ENCODE results near the gene GNA12.
"Not testable (repeated sequence)": the region's sequence is repeated elsewhere in the genome, so short reads cannot be mapped to it uniquely, and the experiment has no call there.

Gene GNA12

DNA sequence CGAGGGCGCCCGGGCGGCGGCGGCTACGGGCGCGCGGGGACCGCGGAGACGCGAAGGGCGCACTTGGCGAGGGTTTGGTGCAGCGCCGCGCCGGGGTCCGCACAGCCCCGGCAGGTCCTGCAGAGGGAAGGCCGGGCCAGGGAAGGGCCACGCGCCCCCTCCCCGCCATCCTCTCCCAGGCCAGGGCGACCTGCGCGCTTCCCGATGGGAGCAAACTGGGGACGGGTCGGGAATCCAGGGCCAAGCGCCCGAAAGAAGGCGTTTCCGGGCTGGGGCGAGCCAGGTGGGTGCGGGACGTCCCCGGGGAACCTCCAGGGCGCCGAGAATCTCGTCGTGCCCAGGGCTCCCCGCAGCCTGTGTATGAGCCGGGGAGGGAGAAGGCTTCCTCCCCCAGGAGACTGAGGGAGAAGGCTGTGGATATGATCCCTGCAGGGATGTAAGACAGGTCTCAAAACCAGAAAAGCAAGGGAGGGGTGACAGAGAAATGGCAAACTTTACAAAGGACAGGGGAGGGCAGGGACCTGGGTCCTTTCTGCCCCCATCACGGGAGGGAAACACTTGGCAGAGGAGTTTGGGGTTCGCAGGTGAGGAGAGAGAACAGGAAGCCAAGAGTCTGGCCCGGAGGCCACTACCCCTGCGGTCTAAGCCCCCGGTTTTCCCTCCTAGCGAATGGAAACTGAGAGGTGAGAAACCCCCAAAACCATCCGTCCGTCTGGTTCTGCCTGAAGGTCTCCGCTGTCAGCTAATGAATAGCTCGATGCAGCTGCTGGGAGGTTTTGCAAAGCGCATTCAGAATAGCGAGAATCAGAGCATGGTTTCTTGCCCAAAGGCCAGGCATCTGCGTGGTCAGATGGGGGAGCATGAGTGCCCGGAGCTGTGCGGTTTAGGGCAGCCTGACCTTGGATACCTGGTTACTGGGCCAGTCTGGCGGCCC lies 155.4 kb downstream of the GNA12 start:
- no peak for DNase-seq

DNA sequence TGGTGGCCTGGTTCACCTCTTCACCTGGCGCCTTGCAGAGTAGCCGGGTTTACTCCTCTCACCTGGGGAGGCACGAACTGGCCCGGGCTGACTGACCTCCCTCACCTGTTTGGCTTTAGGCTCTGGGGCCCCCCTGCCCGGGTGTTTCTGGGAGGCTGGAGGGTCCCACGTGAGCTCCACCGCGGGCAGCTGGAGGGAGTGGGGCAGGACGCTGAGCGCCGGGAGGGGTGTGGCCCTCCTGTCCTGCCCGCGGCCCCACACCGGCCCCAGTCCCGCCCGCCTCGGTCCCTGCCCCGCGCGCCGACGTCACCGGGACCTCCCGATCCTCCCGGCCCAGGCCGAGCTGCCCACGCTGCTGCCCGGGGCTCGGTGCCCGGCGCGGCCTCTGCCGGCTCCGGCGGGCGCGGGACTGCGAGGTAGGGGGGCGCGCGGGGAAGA lies 156.2 kb downstream of the GNA12 start, which contains the start of gene AMZ1:
AMZ1 (plus strand) TSS at position 322 of the 438 bp plus-strand sequence. CDS start 12,250 bp downstream, outside the sequence.
- no peak for DNase-seq

DNA sequence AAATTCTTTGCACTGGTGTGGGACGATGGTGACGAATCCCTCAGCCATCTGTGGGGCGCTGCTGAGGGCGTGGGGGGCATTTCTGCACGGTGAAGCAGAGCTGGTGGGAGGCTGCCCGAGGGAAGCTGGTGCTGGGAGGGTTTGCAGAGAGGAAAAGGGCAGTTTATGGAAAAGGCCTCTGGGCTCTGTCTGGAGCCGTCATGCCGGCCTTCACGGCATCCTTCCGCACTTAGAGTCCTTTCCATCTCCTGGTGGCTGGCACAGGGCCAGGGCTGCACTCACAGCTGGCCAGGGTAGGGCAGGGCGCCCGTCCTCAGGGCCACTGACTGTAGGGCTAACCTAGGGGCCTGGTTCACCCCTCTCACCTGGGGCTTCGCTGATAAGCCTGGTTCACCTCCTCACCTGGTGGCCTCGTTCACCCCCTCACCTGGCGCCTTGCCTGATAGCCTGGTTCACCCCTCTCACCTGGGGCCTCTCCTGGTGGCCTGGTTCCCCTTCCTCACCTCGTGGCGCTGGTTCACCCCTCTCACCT lies 156.7 kb downstream of the GNA12 start:
- DNase-seq = no peak

DNA sequence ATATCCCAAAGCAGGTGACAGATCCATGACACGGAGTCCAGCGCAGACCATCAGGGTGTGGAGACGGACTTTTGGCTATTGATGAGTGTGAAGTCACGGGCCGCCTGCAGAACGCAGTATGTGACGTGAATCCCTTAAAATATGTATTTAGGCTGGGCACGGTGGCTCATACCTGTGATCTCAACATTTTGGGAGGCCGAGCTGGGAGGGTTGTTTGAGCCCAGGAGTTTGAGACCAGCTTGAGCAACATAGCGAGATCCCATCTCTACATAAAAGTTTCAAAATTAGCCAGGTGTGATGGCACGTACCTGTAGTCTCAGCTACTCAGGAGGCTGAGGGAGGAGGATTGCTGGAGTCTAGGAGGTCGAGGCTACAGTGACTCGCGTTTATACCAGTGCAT lies 158.0 kb downstream of the GNA12 start:
- DNase-seq = no peak

DNA sequence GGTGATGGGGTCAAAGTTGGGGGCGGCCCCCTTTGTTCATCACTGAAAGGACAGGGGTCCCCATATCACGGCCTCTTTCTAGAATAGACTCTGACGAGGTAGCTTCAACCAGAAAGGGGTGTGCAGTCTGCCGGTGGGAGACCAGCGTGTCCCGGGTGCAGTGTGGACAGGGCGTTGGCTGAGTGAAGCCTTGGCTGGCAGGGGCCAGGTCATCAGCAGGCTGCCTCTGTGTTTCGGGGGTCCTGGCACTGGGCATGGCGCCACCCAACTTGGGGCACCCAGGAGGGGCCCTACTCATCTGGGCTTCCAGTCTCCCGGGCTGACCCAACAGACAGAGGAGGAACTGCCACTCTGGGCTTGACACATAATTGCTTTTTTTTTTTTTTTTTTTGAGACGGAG lies 159.6 kb downstream of the GNA12 start:
- no peak for DNase-seq

DNA sequence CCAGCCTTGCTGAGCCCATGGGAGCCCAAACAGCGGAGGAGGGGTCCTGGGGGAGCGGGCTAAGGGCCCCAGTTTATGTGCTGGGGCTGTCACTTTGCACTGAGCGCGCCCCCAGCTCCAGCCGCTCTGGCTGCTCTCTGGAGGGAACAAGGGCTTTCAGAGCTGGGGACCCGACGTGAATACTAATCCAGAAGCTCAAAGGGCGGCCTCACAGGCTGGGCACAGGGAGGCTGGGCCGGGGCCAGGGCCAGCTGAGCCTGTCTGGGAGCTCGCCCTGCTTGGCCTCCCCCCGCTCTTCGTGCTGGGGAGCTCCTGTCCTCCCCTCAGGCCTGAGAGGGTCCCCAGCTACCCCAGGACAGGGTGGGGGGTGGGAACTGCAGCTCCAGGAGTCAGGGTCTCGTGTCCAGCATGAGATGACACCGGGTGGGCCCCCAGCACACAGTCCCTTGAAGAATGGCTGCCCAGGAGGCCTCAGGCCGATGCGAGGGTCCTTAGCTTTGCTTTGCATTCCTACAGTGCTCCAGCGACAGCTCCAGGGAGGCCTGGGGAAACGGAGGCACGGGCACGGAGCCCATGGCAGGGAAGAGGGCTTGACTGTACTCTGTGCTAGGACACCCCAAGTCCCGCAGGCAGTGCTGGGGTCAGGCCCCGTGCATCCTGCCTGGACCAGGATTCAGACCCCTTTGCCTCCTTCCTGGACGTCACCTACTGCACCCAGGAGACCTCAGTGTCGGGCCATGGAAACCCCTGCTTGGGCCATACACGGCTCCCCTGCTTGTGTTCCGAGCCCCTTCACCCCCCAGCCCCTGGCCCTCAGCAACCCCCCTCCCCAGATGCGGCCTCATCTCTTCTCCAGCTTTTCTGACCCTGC lies 161.9 kb downstream of the GNA12 start:
- DNase-seq = no peak

DNA sequence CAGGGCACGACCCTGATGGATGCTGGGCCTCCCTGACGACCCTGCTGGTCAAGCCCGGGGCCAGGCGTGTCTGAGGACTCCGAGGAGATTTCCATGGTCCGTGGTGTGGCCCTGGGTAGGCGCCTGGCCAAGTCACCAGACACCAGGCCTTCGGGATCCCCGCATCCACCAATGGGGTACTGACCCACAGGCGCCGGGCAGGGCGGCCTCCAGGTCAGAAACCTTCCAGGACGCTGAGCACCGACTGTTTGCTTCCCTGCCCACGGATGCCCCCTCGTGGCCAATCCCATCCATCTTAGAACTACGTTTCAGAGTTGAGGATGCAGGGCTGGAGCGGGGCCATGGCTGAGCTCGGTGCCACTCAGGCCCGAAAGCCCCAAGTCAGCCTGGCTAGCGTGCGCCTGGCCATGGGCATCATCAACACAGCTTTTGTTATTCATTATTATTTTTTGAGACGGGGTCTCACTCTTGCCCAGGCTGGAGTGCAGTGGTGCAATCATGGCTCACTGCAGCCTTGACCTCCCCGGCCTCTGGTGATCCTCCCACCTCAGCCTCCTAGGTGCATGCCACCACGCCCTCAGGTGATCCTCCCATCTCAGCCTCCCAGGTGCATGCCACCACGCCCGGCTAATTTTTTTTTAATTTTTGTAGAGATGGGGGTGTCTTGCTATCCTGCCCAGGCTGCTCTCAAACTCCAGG lies 163.2 kb downstream of the GNA12 start:
- peak; percentile 16 for DNase-seq

DNA sequence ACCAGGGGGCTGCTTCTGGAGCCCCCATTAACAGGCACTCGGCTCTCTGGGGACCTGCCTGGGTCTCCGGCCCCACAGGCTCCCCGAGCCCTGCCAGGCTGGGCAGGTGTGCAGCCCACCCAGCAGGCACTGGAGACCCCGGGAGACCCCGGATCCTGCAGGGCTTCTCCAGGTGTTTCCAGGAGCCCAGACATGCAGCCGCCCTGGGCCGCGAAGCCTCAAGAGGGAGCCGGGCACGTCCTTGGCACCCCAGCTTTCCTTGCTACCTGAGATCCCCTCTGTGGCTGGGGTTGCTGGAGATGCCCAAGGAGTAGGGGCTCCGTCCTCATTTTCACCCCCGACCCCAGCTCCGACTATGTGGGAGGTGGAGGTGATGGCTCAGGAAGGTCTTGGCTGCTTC lies 163.9 kb downstream of the GNA12 start:
- no peak for DNase-seq

DNA sequence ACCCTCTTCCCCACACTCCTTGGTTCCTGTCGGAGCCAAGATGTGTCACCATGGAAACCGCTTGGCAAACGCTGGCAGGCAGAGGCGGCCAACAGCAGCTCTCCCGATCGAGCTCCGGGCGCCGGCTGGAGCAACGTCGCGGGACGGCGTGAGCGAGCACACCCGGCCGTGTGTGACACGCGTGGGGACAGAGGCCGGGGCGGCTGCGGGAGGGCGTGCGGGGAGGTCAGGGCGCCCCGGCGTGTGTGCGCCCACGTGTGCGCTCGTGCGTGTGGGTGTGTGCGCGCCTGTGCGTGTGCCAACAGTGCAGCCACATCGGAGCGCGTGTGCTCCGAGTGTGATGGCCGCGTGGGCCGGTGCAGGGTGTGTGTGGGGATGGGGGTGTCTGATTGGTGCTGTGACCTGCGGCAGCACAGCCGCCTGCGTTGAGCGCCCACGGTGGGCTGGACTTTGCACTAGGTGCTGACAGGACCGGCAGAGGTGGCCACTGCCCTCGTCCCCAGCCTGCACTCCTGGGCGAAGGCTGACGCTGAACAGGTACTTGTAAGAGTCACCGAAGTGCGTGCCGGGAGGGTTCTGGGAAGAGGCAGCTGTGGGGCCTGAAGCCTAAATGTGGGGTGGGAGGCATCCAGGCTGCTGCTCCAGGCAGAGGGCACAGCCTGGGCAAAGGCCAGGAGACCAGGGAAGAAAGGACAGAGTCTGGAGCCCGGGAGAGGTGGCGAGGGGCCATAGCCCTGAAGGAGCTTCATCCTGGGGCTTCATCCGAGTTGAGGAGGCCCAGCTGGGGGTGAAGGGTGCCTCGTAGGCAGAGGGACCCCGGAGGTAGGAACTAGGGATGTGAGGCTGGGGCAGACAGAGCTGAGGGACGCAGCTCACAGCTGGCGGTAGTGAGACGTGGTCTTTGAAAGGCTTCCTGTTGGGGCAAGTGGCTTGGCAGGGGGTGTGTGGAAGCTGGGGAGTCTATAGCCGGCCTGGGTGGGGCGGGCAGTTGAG lies 164.7 kb downstream of the GNA12 start:
- DNase-seq = not testable (repeated sequence)

DNA sequence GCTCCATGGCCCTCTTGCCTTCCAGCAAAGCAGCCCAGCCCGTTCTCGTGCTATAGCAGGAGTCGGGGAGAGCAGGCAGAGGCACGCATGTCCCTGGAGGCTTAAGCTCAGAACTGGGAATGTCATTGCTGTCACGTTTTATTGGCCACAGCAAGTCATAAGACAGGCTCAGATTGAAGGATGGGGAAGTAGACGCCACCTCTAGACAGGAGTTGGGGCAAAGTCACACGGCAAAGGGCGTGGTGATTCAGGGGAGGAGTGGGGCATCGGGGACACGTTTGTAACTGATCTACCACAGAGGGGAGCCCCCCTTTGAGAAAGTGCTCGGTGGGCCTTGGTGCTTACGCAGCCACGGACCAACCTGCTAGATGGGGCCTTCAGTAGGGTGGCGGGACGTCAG lies 165.7 kb downstream of the GNA12 start:
- DNase-seq = not testable (repeated sequence)

Data from NK-92 treated with Interleukin-12 subunit alpha and Interleukin-12 subunit beta, amount 100 ng/mL, for 24 hours (cell line).